Astrocyte of the cerebellum (primary cell): Measurements from ENCODE around the gene ANGEL1.

Experiments
- DNase-seq: peaks from one replicate; pipeline ENCODE4 v3.0.0-alpha.2; 2011; ENCODE audit warnings: low read depth
- H3K4me3 ChIP-seq: 2 replicates; pipeline ENCODE4 v1.5.1; 2011; ENCODE audit warnings: mild to moderate bottlenecking, low read depth, low read length, moderate library complexity
- in situ Hi-C: cut with HindIII; loops from 2 replicates; pipeline ENCODE4 v1.10.0; 2017; ENCODE audit warnings: low sequenced_read_pairs
- TF ChIP-seq, protein P1 (sequence below): IDR thresholded peaks from 2 replicates; pipeline ENCODE4 v1.5.1; 2012; ENCODE audit warnings: low read length, low read depth, moderate library complexity, mild to moderate bottlenecking; ENCODE audit errors: missing control alignments

ANGEL1 gene

DNA sequence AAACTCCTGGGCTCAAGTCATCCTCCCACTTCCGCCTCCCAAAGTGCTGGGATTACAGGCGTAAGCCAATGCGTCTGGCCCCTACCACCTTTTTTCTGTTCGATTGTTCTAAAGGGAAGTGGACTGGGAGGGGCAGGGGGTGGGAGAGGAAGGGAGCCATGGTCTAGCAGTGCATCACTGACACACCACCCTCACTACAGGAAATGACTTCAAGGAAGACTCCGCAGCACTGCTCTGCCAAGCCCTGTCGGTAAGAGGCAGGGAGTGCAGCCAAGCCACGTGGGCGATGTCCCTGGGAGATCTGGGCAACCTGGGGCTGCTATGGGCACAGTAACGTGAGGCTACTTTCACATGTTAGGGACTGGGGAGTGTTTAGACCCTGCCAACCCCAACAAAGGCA, 31.5 kb upstream of the ANGEL1 start:
- in situ Hi-C loops = no loop called here
- DNase-seq = no peak
- TF ChIP-seq, protein P1, sequence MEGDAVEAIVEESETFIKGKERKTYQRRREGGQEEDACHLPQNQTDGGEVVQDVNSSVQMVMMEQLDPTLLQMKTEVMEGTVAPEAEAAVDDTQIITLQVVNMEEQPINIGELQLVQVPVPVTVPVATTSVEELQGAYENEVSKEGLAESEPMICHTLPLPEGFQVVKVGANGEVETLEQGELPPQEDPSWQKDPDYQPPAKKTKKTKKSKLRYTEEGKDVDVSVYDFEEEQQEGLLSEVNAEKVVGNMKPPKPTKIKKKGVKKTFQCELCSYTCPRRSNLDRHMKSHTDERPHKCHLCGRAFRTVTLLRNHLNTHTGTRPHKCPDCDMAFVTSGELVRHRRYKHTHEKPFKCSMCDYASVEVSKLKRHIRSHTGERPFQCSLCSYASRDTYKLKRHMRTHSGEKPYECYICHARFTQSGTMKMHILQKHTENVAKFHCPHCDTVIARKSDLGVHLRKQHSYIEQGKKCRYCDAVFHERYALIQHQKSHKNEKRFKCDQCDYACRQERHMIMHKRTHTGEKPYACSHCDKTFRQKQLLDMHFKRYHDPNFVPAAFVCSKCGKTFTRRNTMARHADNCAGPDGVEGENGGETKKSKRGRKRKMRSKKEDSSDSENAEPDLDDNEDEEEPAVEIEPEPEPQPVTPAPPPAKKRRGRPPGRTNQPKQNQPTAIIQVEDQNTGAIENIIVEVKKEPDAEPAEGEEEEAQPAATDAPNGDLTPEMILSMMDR = peak; percentile 15
- no peak overlapping the region for H3K4me3 ChIP-seq

DNA sequence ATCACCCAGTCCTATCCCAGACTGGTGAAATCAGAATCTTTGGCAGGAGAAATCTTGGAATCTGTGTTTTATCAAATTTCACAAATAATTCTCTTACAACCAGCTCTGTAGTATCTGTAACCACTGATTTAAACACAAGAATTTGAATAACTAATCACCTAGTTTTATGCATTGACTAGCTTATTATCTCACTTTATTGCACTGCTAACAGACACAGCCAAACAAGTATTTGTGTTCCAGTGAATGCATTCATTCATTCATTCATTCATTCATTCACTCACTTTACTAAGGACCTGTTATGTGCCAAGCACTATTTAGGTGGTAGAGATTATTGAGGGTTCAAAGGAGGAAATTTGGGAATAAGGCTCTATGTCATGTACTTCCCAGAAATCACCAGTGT, 29.7 kb upstream of the ANGEL1 start:
- in situ Hi-C loops = no loop called here
- TF ChIP-seq, protein P1 = no peak
- no peak overlapping the region for H3K4me3 ChIP-seq
- DNase-seq = no peak

DNA sequence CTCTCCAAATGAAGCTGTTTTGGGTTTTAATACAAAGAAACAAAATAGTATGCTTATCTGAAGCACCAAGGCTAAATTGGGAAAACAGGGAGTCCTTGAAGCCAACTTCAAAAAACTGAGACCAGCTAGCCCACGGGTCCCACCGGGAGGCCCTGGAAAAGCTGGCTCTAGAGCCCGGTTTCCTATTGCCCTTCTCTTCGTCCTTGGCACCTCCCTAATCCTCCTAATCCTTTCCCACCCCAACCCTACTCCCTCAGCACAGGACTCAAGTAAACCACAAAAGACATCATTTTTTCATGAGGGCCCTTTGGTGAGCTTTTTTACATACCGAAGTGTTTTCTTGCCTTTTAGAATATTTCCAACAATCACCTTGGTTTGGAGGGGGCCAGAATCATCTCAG, 24.8 kb upstream of the ANGEL1 start:
- in situ Hi-C loops = no loop called here
- no peak for DNase-seq
- H3K4me3 ChIP-seq = no peak overlapping the region

DNA sequence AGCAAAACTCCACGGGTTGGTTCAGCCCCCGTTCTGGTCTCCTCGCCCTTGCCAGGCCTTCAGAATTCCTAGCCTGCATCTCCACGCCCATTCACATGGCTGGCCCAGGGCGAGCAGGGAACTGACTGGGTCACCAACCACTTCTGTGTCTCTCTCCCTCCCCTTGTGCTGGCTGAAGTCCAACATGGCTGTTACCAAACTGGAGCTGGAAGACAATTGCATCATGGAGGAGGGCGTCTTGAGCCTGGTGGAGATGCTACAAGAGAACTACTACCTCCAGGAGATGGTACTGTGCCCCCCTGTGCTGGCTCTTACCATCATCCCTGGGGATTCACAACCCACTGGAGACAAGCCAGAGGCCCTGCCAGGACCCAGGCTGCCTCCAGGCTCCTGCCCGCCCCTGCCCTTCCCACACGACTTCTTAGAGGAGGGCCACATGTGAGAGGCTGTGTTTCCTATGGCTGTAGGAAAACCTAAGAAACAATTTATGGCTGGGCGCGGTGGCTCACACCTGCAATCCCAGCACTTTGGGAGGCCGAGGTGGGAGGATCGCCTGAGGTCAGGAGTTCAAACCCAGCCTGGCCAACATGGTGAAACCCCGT, 23.4 kb upstream of the ANGEL1 start:
- DNase-seq = no peak
- TF ChIP-seq, protein P1 = no peak
- no peak overlapping the region for H3K4me3 ChIP-seq
- in situ Hi-C loops = no loop called here

More for the DNA sequence above, 24.8 kb upstream of the ANGEL1 start:
- TF ChIP-seq, protein P1 = no peak

DNA sequence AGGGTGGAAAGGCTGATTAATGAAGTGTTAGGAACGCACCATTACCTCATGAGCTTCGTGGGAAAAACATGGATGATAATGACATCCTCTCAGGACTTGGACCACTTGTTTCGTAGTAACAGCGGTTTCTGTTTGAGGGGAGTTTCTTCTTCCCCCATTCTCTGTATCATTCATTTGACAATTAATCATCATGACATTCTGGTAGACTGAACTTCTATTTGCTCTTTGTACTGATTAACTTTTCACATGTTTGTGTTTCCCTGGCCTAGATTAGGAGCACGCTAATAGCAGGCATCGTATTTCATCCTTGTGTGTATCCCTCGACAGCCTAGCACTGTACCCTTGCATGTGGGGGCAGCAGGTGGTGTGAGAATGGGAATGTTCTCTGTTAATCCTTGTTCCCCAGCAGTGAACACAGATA, 21.6 kb upstream of the ANGEL1 start:
- DNase-seq = no peak
- TF ChIP-seq, protein P1 = no peak
- in situ Hi-C loops = no loop called here
- no peak overlapping the region for H3K4me3 ChIP-seq

DNA sequence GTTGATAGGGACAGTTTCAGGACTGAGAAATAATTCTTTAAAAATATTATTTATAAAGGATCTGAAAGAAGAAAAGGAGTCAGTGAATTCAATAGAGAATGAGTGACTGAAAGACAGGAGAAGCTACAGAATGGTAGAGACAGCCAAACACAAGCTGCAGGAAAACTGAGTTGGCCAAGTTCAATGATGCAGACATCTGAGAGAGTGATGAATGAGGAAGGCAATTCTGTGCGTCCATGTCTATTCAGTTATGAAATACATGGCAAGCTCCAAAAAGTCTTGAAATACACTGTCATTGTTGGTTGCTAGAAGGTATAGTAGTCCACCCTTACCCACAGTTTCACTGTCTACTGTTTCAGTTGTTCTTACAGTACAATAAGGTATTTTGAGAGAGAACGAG, 20.3 kb upstream of the ANGEL1 start:
- no peak overlapping the region for H3K4me3 ChIP-seq
- DNase-seq = no peak
- TF ChIP-seq, protein P1 = no peak

DNA sequence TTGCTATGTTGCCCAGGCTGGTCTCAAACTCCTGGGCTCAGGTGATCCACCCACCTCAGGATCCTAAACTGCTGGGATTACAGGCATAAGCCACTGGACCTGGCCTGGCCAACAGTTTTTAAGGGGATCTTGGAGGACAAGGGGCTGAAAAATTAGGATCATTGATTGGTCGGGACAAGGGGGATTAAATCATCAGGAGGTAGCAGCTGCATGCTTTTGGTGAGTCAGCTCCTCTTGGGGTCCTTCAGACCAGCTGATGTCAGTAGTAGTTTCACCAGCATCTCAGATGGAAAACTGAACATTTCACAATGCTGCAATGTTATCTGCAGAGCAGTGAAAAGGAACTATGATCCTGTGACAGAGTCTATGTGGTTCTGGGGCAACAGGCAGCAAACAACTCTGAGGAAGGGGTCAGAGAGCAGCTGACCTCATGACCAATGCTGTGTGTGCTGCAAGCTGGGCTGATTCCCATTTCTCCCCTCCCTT, 19.9 kb upstream of the ANGEL1 start:
- in situ Hi-C loops = no loop called here
- no peak overlapping the region for H3K4me3 ChIP-seq
- DNase-seq = no peak
- TF ChIP-seq, protein P1 = no peak

More for the DNA sequence above, 20.3 kb upstream of the ANGEL1 start:
- in situ Hi-C loops = no loop called here
